COLO668 (cell line): ENCODE measurements around the gene SCAMP3.
A peak's percentile ranks its signal among the peaks of the same experiment; 100 is the strongest.
"Not testable (repeated sequence)": the region's sequence is repeated elsewhere in the genome, so short reads cannot be mapped to it uniquely, and the experiment has no call there.

ENCODE experiments used
- DNase-seq: peaks from one replicate; lab custom pipeline; 2025; ENCODE audit not compliant: unreplicated experiment; lab: John Stamatoyannopoulos, UW

The SCAMP3 gene

GRCh38 chr1:155261852-155262673, at the start of gene SCAMP3:
Gene SCAMP3, minus strand, starts transcription at chr1:155262360. Its CDS starts 209 bp downstream, at chr1:155262151.
- DNase-seq: peak; percentile 95

GRCh38 chr1:155309423-155310021, 47.4 kb upstream of the SCAMP3 start:
- peak; percentile 39 for DNase-seq

GRCh38 chr1:155308493-155309422, 46.6 kb upstream of the SCAMP3 start, which contains the start of gene FDPS:
Gene FDPS, plus strand, starts transcription at chr1:155308866. Its CDS starts 924 bp downstream, at chr1:155309790.
- DNase-seq: peak; percentile 99

GRCh38 chr1:155307247-155307740, 45.1 kb upstream of the SCAMP3 start:
- no peak for DNase-seq

GRCh38 chr1:155305881-155306391, 43.8 kb upstream of the SCAMP3 start:
- DNase-seq: no peak

- DNase-seq: no peak
These were observed 42.5 kb upstream of the SCAMP3 start for GRCh38 chr1:155304558-155305063.

- no peak for DNase-seq
These were observed 39.2 kb upstream of the SCAMP3 start, which contains the start of gene PKLR for GRCh38 chr1:155301342-155301841. Gene PKLR, minus strand, starts transcription at chr1:155301438. Its CDS starts 43 bp downstream, at chr1:155301395.

- DNase-seq: no peak
These were observed 38.6 kb upstream of the SCAMP3 start for GRCh38 chr1:155300553-155301329.

GRCh38 chr1:155300024-155300423, 37.9 kb upstream of the SCAMP3 start:
- DNase-seq: no peak

GRCh38 chr1:155297384-155297783, 35.2 kb upstream of the SCAMP3 start:
- DNase-seq: no peak

- DNase-seq: no peak
These were observed 34.5 kb upstream of the SCAMP3 start for GRCh38 chr1:155296661-155297060.

GRCh38 chr1:155295942-155296267, 33.7 kb upstream of the SCAMP3 start:
- no peak for DNase-seq

GRCh38 chr1:155295183-155295941, 33.2 kb upstream of the SCAMP3 start:
- no peak for DNase-seq

GRCh38 chr1:155294520-155295182, 32.5 kb upstream of the SCAMP3 start:
- DNase-seq: no peak

GRCh38 chr1:155293086-155293749, 31.1 kb upstream of the SCAMP3 start:
- DNase-seq: no peak

GRCh38 chr1:155291006-155291405, 28.8 kb upstream of the SCAMP3 start:
- not testable (repeated sequence) for DNase-seq

GRCh38 chr1:155287987-155288543, 25.9 kb upstream of the SCAMP3 start:
- DNase-seq: no peak

GRCh38 chr1:155286544-155286943, 24.4 kb upstream of the SCAMP3 start:
- no peak for DNase-seq
